ENCODE results near the gene TBC1D28.
"Not testable (repeated sequence)": the region's sequence is repeated elsewhere in the genome, so short reads cannot be mapped to it uniquely, and the experiment has no call there.

Gene TBC1D28

GRCh38 chr17:18644291-18644690, at the start of gene TBC1D28:
Gene TBC1D28, minus strand, starts transcription at chr17:18644391. Its CDS starts 3,039 bp downstream, at chr17:18641352.
- not testable (repeated sequence) for DNase-seq

- not testable (repeated sequence) for DNase-seq
Measured at GRCh38 chr17:18682668-18683067, 38.5 kb upstream of the TBC1D28 start.

GRCh38 chr17:18681767-18682571, 37.8 kb upstream of the TBC1D28 start, which contains the start of gene FOXO3B:
Gene FOXO3B, minus strand, starts transcription at chr17:18682314. Its CDS starts 663 bp downstream, at chr17:18681651.
- DNase-seq: peak; percentile 46

- DNase-seq: not testable (repeated sequence)
Measured at GRCh38 chr17:18677381-18677780, 33.2 kb upstream of the TBC1D28 start.

- not testable (repeated sequence) for DNase-seq
Measured at GRCh38 chr17:18676928-18677327, 32.7 kb upstream of the TBC1D28 start.

GRCh38 chr17:18672395-18673227, 28.4 kb upstream of the TBC1D28 start:
- DNase-seq: not testable (repeated sequence)

GRCh38 chr17:18668625-18669024, 24.4 kb upstream of the TBC1D28 start:
- not testable (repeated sequence) for DNase-seq

- not testable (repeated sequence) for DNase-seq
Measured at GRCh38 chr17:18667535-18667934, 23.3 kb upstream of the TBC1D28 start.

GRCh38 chr17:18666326-18666725, 22.1 kb upstream of the TBC1D28 start:
- DNase-seq: not testable (repeated sequence)

GRCh38 chr17:18661924-18662624, 17.9 kb upstream of the TBC1D28 start:
- DNase-seq: not testable (repeated sequence)

GRCh38 chr17:18650094-18650493, 5.9 kb upstream of the TBC1D28 start:
- not testable (repeated sequence) for DNase-seq

GRCh38 chr17:18643124-18643523, 1.1 kb downstream of the TBC1D28 start:
- DNase-seq: not testable (repeated sequence)

GRCh38 chr17:18638357-18638756, 5.8 kb downstream of the TBC1D28 start:
- not testable (repeated sequence) for DNase-seq

GRCh38 chr17:18636237-18636636, 8.0 kb downstream of the TBC1D28 start:
- DNase-seq: not testable (repeated sequence)

GRCh38 chr17:18635773-18636172, 8.4 kb downstream of the TBC1D28 start:
- not testable (repeated sequence) for DNase-seq

GRCh38 chr17:18634550-18635263, 9.5 kb downstream of the TBC1D28 start:
- DNase-seq: not testable (repeated sequence)

GRCh38 chr17:18626152-18626870, 17.9 kb downstream of the TBC1D28 start:
- DNase-seq: no peak

GRCh38 chr17:18625509-18626104, 18.6 kb downstream of the TBC1D28 start:
- DNase-seq: not testable (repeated sequence)

- not testable (repeated sequence) for DNase-seq
Measured at GRCh38 chr17:18624862-18625501, 19.2 kb downstream of the TBC1D28 start.

- not testable (repeated sequence) for DNase-seq
Measured at GRCh38 chr17:18617613-18618012, 26.6 kb downstream of the TBC1D28 start.

Measured in NCI-H2107 (cell line).